GM19397 (cell line): ENCODE results near the gene NUP107.

Experiments
- ATAC-seq: cut with Tn5 transposase; IDR thresholded peaks from one replicate; pipeline ENCODE4 v1.9.1; 2021; ENCODE audit warnings: mild to moderate bottlenecking, moderate library complexity; ENCODE audit not compliant: unreplicated experiment

Gene NUP107

DNA sequence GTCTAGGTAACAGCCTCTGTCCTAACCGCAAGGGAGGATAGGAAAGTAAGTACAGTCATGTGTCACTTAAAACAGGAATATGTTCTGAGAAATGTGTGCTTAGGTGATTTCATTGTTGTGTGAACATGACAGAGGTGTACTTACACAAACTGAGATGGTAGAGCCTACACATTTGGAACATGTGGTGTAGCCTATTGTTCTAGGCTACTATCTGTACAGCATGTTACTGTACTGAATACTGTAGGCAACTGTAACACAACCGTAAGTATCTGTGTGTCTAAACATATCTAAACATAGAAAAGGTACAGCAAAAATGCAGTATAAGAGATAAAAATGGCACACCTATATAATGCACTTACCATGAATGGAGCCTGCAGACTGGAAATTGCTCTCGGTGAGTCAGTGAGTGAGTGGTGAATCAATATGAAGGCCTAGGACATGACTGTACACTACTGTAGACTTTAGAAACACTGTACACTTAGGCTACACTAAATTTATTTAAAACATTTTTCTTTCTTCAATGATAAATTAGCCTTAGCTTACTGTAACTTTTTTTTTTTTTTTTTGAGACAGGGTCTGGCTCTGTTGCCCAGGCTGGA is 108.0 kb downstream of the NUP107 start:
- ATAC-seq = no peak
